Endometrial microvascular endothelial cells (primary cell): Measurements from ENCODE around the gene SEC14L1. TPM values are rescaled to one million over a fixed set of nuclear protein-coding genes. Genes with fewer than 3 reads are reported as not detected.

Experiments
- in situ Hi-C: cut with HindIII; loops from 2 replicates; pipeline ENCODE4 v1.10.0; 2017; ENCODE audit warnings: low sequenced_read_pairs, low pct_unique_long_range_greater_than_20kb; ENCODE audit errors: inconsistent ontology term
- total RNA-seq: library from RNA; depleted of rRNA; stranded (reverse); fragments of >200 nt; gene quantifications from one replicate; pipeline ENCODE4 v1.2.3, GENCODE V29; 2015; ENCODE audit errors: inconsistent ontology term

Gene SEC14L1
- total RNA-seq, 1 donor from 2014 or later, result 314 TPM

DNA sequence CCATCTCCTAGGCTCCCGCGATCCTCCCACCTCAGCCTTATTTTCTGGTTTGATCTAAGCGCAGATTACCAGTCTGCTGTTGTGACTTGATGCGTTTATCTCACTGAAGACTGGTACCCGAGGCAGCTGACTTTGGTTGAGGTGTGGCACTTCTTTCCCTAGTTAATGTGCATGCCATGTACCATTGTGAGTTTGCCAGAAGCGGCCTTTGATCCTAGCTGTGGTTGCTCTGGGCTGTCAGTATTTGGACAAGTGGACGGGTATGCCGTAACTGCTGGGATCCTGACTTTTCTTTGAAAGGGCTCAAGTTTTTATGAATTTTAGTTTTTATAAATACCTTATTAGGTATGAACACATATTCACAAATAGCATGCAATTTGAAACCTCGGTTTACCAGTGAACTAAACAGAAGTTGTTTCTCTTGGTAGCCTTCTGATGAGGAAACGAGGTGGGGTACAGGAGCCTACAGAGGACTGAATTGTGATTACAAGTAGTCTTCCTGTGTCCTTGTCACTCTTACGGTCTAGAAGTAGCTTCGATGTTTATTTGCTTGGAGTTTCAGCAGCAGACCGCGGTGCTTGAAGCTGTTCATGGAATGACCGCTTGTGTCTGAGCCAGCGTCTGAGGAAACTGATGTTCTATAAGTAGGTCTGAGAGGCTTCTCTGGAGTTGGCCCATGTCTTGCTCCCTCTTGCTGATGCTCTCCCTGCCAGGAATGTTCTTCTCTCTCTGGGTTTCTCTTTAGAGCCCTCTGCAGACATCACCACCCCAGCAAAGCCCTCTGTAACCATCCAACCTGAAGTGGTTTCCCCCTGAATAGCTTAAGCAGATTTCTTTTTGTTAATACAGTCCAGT is 40.0 kb downstream of the SEC14L1 start:
- in situ Hi-C loops, result no loop called here

DNA sequence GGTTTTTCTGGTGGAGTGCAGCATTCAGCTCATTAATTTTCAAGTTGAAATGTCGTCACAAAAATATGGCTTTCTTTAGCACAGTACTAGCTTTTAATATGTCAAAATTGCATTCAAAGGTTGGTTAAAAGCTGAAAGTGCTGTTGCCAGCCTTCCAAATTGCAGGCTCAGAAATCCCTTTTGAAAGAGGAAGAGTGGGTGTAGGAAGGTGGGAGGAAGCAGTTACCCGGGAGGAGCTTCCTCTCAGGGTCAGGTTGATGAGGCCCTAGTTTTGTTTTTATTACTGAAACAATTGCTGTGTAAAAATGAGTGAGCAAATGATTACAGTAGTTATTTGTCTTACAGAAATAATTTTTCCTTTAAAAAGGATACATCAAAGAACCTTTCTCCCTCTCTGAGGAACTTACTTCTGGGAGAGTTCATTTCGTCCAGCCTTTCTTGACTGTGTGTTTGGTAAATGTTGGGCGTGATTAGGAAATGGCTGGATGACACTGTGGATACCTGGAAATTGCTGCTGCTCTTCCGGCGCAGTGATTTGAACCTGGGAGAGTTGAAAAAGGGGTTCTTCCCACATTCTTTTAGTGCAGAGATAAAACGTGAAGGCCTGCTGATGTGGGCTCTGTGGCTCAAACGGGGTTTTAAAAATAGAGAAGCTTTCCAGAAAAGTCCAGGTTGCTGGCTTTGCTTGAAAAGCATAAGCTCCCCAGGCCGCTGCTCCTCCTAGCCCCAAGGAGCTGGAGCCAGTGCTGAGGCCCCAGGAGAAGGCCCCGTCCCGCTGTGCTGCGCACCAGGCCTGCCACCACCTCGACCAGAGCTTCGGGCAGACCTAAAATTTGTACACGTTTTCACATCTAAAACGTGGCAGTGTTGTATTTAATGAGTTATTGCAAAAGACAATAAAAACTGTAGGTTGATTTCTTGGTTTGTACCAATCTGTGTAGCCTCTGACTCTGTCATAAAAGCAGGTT is 41.7 kb downstream of the SEC14L1 start:
- in situ Hi-C loops, result no loop called here

DNA sequence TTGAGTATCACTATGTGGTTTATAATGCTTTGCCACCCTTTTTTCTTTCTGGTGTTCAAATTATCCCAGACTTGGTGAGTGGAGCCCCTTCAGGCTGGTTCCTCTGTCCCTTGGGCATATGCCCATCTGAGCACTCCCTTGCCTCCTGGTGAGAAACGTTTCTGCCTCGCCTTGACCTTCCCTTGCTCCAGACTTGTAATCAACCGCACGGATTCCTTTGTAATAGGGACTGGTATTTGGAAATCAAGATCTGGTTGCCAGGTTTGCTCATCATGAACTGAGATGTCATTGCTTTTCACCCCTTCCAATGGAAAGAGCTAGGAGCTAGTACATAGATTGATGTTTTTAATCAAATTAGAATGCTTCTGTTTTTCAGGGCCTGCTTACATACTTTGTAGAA is 43.7 kb downstream of the SEC14L1 start:
- in situ Hi-C loops, result no loop called here

DNA sequence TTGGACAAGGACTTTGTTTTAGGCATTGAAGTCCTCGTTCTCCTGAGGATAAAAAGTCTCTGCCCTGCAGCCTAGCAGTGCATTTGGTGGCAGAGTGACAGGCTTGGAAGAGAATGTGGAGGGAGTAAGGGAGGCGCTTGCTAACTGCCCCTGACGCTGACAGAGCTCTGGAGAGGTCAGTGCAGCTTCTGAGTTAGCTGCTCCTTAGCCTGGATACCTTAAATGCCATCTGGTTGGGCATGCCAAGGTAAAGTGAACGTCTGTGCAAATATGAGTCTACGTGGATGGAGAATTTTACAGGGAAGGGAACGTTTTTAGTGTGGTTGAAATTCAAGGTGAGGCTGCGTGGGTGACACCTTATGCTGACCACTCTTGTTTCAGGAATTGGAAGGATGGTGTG is 44.4 kb downstream of the SEC14L1 start:
- in situ Hi-C loops, result no loop called here

GRCh38 chr17:77186141-77186604 is 45.4 kb downstream of the SEC14L1 start:
- in situ Hi-C loops, result no loop called here

DNA sequence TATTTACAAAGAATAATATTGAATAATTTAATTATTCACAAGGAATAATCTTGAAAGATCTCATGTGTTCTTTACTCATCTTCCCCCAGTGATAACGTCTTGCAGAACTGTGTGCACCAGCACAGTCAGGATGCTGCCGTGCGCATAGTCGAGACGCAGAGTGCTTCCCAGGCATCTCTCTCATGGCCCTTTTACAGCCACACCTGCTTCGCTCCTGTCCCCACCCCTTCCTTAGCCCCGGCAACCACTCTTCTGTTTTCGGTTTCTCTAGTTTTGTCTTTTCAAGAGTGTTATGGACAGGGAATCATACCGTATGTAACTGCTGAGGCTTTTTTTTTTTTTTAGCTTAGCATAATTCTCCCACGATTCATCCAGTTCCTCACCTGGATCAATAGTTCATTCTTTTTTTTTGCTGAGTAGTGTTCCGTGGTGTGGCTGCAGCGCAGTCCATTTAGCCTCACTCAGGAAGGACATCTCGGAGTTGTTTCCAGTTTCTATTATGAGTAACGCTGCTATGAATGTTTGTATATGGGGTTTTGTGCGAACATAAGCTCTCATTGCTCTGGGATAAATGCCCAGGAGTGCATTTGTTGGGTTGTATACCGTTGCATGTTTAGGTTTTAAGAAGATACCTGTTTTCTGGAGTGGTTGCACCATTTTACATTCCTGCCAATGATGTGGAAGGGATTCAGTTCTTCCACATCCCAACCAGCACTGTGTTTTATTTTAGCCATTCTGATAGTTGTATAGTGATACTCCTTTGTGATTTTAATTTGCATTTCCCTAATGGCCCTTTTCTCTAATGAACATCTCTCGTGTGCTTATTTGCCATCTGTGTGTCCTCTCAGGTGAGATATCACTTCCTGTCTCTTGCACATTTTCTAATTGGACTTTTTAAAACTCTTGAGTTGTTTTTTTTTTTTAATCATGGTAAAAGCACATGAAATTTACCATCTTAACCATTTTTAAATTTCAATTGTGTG is 47.6 kb downstream of the SEC14L1 start:
- in situ Hi-C loops, result no loop called here

DNA sequence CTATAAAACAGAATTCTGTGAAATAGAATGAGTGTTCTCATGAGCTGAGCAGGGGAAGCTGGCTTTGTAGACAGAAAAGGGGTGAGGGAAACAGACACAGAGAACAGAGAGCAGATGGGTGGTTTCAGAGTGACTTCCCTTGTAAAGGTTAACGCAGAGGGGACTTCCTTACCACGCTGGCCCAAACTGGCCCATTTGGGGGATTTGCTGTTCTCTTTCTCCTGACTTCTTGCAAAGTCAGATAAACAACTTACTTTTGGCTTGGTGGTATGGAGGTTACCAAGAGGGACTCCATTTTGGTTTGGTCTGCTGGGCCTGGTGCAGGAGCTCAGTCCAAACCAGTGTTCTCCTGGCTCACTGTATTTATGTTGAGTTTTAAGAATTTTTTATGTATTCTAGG is 48.4 kb downstream of the SEC14L1 start:
- in situ Hi-C loops, result no loop called here

GRCh38 chr17:77190576-77190975 is 49.8 kb downstream of the SEC14L1 start:
- in situ Hi-C loops, result no loop called here

DNA sequence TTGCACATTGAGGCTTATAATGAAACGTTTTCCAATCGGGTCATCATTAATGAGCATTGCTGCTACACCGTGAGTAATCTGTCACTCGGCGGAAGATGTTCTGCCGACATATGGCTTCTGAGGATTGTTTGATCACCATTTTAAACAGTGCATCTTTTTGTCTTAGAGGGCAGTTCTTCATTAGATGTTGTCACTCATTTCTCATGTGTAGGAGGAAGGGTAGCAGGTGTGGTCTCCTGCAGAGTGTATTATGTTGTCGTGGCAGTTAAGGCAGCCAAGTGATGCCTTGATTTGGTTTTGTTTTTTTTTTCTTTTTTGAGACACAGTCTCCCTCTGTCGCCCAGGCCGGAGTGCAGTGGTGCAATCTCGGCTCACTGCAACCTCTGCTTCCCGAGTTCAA is 50.5 kb downstream of the SEC14L1 start:
- in situ Hi-C loops, result no loop called here

DNA sequence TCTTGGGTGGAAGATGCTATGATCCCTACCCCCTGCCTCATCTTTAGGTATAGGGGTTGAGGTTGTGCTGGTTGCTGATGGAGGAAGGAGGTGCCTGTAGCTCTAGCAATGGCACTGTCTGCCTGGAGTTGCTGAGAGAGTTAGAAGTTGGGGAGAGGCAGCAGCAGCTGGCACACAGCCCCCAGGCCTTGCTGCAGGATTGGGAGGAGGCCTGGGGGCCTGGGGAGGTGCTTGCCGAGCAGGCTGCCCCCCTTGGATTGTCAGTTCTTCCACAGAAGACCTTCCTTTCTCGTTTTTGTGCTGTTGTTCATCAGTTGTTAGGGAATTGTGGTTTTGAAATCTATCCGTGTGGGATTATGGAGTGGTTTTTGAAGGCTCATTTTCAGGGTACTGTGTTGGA is 52.9 kb downstream of the SEC14L1 start:
- in situ Hi-C loops, result no loop called here

DNA sequence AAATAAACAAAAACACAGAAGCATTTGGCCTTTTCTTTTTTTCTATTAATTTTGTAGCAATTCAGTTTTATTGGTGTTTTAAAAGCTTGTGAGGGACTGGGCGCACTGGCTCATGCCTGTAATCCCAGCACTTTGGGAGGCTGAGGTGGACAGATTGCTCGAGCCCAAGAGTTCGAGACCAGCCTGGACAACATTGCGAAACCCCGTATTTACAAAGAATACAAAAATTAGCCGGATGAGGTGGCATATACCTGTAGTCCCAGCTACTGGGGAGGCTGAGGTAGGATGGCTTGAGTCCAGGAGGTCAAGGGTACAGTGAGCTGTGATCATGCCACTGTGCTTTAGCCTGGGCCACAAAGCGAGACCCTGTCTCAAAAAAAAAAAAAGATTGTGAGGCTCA is 53.4 kb downstream of the SEC14L1 start:
- in situ Hi-C loops, result no loop called here

GRCh38 chr17:77196251-77196650 is 55.5 kb downstream of the SEC14L1 start:
- in situ Hi-C loops, result no loop called here

DNA sequence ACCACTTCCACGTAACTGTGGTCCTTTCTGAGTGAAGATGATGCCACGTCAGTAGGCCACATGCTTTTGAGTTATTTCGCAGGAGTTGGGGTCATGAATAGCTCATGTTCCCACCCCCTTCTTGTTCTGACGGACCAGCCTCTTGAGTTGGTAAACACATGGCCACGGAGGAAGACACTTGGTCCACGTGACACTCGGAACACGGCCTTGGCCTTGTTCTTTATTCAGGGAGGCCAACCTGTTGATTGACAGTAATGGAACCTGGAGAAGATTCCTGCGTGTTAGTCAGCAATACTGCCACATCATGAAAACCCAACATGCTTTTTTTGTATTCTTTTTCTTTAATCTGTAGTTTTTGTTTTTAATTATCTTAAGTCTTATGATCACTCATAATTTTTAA is 56.3 kb downstream of the SEC14L1 start:
- in situ Hi-C loops, result no loop called here

GRCh38 chr17:77200711-77201110 is 59.9 kb downstream of the SEC14L1 start:
- in situ Hi-C loops, result no loop called here

- in situ Hi-C loops, result no loop called here
Measured at GRCh38 chr17:77203436-77203835, 62.7 kb downstream of the SEC14L1 start.

DNA sequence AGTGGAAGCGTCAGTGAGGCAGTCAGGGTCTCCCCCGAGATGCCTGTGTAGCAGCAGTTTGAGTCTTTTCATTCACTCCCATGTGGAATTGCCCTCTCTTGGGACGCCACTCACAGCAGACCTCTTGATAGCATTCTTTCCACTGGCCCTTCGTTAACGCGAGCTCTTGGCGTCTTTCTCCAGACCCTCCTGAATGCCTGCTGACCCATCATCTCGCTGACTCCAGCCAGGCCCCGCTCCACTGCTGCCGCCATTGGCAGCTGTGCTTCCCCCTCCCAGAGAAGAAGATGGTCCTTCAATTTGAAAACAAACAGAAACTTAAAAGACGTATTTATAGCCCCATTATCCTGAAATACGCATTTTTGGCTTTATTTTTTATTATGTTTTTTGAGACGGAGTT is 63.1 kb downstream of the SEC14L1 start:
- in situ Hi-C loops, result no loop called here

- in situ Hi-C loops, result no loop called here
Measured at GRCh38 chr17:77204536-77204935, 63.8 kb downstream of the SEC14L1 start.

GRCh38 chr17:77205396-77206125 is 64.8 kb downstream of the SEC14L1 start:
- in situ Hi-C loops, result no loop called here
